ES-I3 (cell line): ENCODE data around the gene ASTN2.

Experiments
- H3K36me3 ChIP-seq: 2 replicates; pipeline ENCODE4 v1.6.1; 2013; ENCODE audit warnings: mild to moderate bottlenecking, low read length, control low read depth, moderate library complexity; ENCODE audit not compliant: insufficient read depth
- H3K4me1 ChIP-seq: 2 replicates; pipeline ENCODE4 v1.6.1; 2013; ENCODE audit warnings: mild to moderate bottlenecking, control low read depth, low read length; ENCODE audit not compliant: insufficient read depth
- H3K9ac ChIP-seq: 2 replicates; pipeline ENCODE4 v1.6.1; 2013; ENCODE audit warnings: low read depth, mild to moderate bottlenecking, low read length, moderate library complexity
- H3K9me3 ChIP-seq: 2 replicates; pipeline ENCODE4 v1.6.1; 2013; ENCODE audit warnings: mild to moderate bottlenecking, low read length, moderate library complexity; ENCODE audit not compliant: control insufficient read depth, insufficient read depth

ASTN2 gene

DNA sequence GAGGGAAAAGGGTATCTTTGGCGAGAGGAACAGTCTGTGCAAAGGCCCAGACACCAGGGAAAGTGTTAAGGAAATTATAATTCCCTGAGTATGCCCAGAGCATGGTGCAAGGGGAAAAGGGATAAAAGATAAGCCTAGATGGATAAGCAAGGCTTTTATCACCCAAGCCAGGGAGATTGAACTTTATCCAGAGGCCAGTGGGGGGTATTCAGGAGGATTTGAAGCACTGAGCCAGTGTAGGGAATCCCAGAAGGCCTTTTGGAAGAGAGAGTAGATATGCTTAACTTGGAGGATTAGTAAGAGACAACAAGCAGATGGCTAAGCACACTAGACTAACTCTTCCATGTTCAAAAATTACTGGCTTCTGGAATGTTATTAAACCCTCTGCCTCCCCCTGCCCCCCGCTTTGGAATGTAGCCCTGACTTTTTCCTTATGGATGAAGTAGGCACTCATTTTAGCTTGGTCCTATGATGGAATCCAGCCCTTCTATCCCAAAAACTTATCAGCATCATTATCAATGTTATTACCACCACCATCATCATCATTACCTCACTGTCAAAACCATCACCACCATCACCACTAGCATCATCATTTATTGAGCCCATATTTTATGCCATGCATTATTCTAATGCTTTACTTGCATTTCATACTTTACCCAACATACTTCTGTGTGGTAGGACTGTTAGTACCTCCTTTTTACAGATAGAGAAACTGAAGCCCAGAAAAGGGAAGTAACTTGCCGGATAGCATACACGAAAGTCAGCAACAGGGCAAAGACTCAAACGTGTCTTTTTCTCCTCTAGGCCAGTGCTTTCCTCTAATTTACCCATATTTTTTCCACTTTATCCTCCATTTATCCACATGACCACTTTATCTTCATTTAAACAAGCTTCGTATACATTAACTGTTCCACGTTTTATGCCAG, 1024.3 kb downstream of the ASTN2 start:
- H3K36me3 ChIP-seq = no peaks in the 10 kb centered on the region
- H3K9me3 ChIP-seq = no peaks in the 10 kb centered on the region
- H3K9ac ChIP-seq = no peak overlapping the region
- no peaks in the 10 kb centered on the region for H3K4me1 ChIP-seq

- Histone ChIP-seq H3K36me3 (no peaks in the 10 kb centered on the region), H3K9ac (no peak overlapping the region), H3K4me1 (no peaks in the 10 kb centered on the region), H3K9me3 (no peaks in the 10 kb centered on the region)
Observed at GRCh38 chr9:116389541-116390302, 1025.1 kb downstream of the ASTN2 start.

GRCh38 chr9:116387934-116388698, 1026.7 kb downstream of the ASTN2 start:
- Histone ChIP-seq H3K4me1 (no peaks in the 10 kb centered on the region), H3K9me3 (no peaks in the 10 kb centered on the region), H3K36me3 (no peaks in the 10 kb centered on the region), H3K9ac (no peak overlapping the region)

- Histone ChIP-seq H3K36me3 (no peaks in the 10 kb centered on the region), H3K9ac (no peak overlapping the region), H3K9me3 (no peaks in the 10 kb centered on the region), H3K4me1 (no peaks in the 10 kb centered on the region)
Observed at GRCh38 chr9:116383936-116384335, 1030.9 kb downstream of the ASTN2 start.

DNA sequence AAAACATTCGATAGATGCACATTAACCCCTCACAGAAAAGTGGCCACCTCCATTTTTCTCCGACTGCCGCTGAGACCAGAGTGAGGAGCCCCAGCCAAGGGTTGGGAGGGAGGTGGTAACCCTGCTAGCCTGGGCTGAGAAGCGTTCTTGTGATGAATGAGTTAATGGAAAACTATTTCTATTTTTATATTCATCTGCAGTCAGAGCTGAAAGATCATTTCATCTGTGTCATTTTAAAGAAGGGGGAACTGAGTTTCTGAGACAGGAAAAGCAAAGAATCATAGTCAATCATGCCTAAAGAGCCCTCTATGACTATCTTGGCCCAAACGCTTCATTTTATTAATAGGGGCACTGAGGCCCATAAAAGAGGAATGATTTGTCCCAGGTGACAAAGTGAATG, 1031.7 kb downstream of the ASTN2 start:
- Histone ChIP-seq H3K36me3 (no peaks in the 10 kb centered on the region), H3K9ac (no peak overlapping the region), H3K4me1 (no peaks in the 10 kb centered on the region), H3K9me3 (no peaks in the 10 kb centered on the region)

DNA sequence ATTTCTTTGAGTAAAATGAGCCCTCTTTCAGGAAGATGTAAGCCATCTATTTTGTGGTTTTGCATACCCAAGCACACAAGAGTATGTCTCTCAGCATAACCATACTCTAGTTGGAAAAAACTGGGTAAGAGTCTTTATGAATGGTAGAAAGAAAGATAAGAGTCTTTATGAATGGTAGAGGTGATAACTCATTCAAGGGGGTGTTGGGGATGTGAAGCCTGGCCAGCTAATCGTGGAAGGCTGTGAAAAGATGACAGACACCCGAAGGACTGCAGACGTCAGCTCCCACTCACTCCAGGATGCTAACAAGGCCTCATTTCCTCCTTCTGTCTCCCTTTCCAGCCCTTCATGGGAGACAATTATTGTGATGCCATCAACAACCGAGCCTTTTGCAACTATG, 1032.8 kb downstream of the ASTN2 start:
- no peaks in the 10 kb centered on the region for H3K36me3 ChIP-seq
- H3K9ac ChIP-seq = no peak overlapping the region
- no peaks in the 10 kb centered on the region for H3K9me3 ChIP-seq
- H3K4me1 ChIP-seq = peaks cover 8% of the 10 kb centered on the region; the same call in 1 of the 2 replicates

GRCh38 chr9:116381350-116381749, 1033.5 kb downstream of the ASTN2 start:
- Histone ChIP-seq H3K36me3 (no peaks in the 10 kb centered on the region), H3K9ac (no peak overlapping the region), H3K4me1 (peaks cover 8% of the 10 kb centered on the region; the same call in 1 of the 2 replicates), H3K9me3 (no peaks in the 10 kb centered on the region)

GRCh38 chr9:116380496-116380995, 1034.3 kb downstream of the ASTN2 start:
- Histone ChIP-seq H3K36me3 (no peaks in the 10 kb centered on the region), H3K9me3 (no peaks in the 10 kb centered on the region), H3K9ac (no peak overlapping the region), H3K4me1 (peaks cover 8% of the 10 kb centered on the region; the same call in 1 of the 2 replicates)

GRCh38 chr9:116379821-116380220, 1035.0 kb downstream of the ASTN2 start:
- H3K36me3 ChIP-seq = no peaks in the 10 kb centered on the region
- no peaks in the 10 kb centered on the region for H3K9me3 ChIP-seq
- H3K9ac ChIP-seq = no peak overlapping the region
- peaks cover 8% of the 10 kb centered on the region; the same call in 1 of the 2 replicates for H3K4me1 ChIP-seq

DNA sequence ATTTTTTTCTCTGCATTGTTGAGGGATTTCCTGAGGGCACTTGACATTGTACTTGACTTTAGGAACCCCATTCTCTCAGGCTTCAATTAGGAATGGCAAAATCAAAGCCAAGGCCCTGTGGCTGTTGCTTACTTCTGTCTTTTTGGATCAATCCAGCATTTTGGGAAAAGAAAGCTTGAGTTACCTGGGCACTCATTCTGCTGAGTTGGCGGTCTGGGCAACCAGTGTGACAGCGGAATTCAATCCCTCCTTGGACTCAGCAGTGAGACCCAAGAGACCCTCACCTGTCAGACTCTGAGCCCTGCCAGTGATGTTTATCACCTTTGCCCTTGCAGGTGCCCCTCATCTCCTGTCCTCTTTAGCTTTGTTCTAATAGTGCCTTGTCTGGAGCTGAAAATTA, 1036.0 kb downstream of the ASTN2 start:
- H3K36me3 ChIP-seq = no peaks in the 10 kb centered on the region
- H3K9ac ChIP-seq = no peak overlapping the region
- H3K4me1 ChIP-seq = peaks cover 8% of the 10 kb centered on the region; the same call in 1 of the 2 replicates
- H3K9me3 ChIP-seq = no peaks in the 10 kb centered on the region

- no peak overlapping the region for H3K9ac ChIP-seq
- H3K4me1 ChIP-seq = peaks cover 8% of the 10 kb centered on the region; the same call in 1 of the 2 replicates
- no peaks in the 10 kb centered on the region for H3K9me3 ChIP-seq
- no peaks in the 10 kb centered on the region for H3K36me3 ChIP-seq
Observed at GRCh38 chr9:116377179-116377798, 1037.6 kb downstream of the ASTN2 start.
